Dermis microvascular lymphatic vessel endothelial cell (primary cell): Measurements from ENCODE around the gene EML2. TPM values are rescaled to one million over a fixed set of nuclear protein-coding genes. Genes with fewer than 3 reads are reported as not detected.

Experiments used
- total RNA-seq: library from RNA; depleted of rRNA; stranded (reverse); fragments of >200 nt; gene quantifications from 2 replicates; pipeline ENCODE4 v1.2.1, GENCODE V29; 2014

The EML2 gene
- total RNA-seq, 1 donor from 2014 or later, result 15.7 TPM

Other genes starting within 250 kb of the EML2 start
- gene PPP1R13L, start 234.3 kb downstream of the EML2 start, total RNA-seq, result 10.0 and 20.7 TPM in 2 replicates
- 7.0 and 7.4 TPM in 2 replicates for gene POLR1G, start 232.8 kb downstream of the EML2 start, total RNA-seq
- 46.1 and 57.3 TPM in 2 replicates for gene ERCC1, start 215.5 kb downstream of the EML2 start, total RNA-seq
- gene FOSB, start 171.4 kb downstream of the EML2 start, total RNA-seq, result 1.3 and 3.9 TPM in 2 replicates
- 5.9 and 8.1 TPM in 2 replicates for gene RTN2, start 142.3 kb downstream of the EML2 start, total RNA-seq
- 0.25 and 1.0 TPM in 2 replicates for gene PPM1N, start 141.0 kb downstream of the EML2 start, total RNA-seq
- gene VASP, start 131.9 kb downstream of the EML2 start, total RNA-seq, result 51.1 and 71.5 TPM in 2 replicates
- gene OPA3, start 54.6 kb downstream of the EML2 start, total RNA-seq, result 4.1 and 5.6 TPM in 2 replicates
- gene GPR4, start 37.2 kb downstream of the EML2 start, total RNA-seq, result 1.0 and 1.5 TPM in 2 replicates
- gene GIPR, start 28.8 kb upstream of the EML2 start, total RNA-seq, result 0.13 TPM in 1 of 2 replicates, not detected in the other
- gene SNRPD2, start 52.6 kb upstream of the EML2 start, total RNA-seq, result 222 and 396 TPM in 2 replicates
- gene QPCTL, start 53.3 kb upstream of the EML2 start, total RNA-seq, result 8.3 and 11.7 TPM in 2 replicates
- gene FBXO46, start 91.5 kb upstream of the EML2 start, total RNA-seq, result 3.2 and 5.4 TPM in 2 replicates
- gene MEIOSIN, start 94.0 kb upstream of the EML2 start, total RNA-seq, result not detected in 2 replicates
- 4.0 and 5.4 TPM in 2 replicates for gene SIX5, start 129.9 kb upstream of the EML2 start, total RNA-seq
- gene DMPK, start 143.1 kb upstream of the EML2 start, total RNA-seq, result 5.0 and 8.0 TPM in 2 replicates
- 15.8 and 22.3 TPM in 2 replicates for gene DMWD, start 153.4 kb upstream of the EML2 start, total RNA-seq
- under 0.01 TPM in 2 replicates for gene RSPH6A, start 175.9 kb upstream of the EML2 start, total RNA-seq
- gene SYMPK, start 223.8 kb upstream of the EML2 start, total RNA-seq, result 22.1 and 35.3 TPM in 2 replicates
- 0.13 TPM in 1 of 2 replicates, not detected in the other for gene FOXA3, start 224.9 kb upstream of the EML2 start, total RNA-seq
- gene IRF2BP1, start 246.7 kb upstream of the EML2 start, total RNA-seq, result 14.9 and 24.5 TPM in 2 replicates